ENCODE data around the gene ZDHHC19.

DNA sequence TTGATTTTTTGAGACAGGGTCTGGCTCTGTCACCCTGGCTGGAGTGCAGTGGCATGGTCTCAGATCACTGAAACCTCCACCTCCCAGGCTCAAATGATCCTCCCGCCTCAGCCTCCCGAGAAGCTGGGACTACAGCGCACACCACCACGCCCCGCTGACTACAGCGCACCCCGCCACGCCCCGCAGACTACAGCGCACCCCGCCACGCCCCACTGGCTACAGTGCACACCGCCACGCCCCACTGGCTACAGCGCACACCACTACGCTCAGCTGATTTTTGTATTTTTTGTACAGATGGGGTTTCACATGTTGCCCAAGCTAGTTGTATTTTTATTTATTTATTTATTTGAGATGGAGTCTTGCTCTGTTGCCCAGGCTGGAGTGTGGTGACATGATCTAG, 40.7 kb upstream of the ZDHHC19 start:
- TF ChIP-seq, protein P1, sequence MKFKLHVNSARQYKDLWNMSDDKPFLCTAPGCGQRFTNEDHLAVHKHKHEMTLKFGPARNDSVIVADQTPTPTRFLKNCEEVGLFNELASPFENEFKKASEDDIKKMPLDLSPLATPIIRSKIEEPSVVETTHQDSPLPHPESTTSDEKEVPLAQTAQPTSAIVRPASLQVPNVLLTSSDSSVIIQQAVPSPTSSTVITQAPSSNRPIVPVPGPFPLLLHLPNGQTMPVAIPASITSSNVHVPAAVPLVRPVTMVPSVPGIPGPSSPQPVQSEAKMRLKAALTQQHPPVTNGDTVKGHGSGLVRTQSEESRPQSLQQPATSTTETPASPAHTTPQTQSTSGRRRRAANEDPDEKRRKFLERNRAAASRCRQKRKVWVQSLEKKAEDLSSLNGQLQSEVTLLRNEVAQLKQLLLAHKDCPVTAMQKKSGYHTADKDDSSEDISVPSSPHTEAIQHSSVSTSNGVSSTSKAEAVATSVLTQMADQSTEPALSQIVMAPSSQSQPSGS (tag by site-specific recombination; IDR thresholded peaks at IDR 0.05; ENCODE audit: low read depth): no peak
- no peak for TF ChIP-seq CTCF (tag by site-specific recombination; IDR thresholded peaks at IDR 0.05)
- no peak for TF ChIP-seq ZNF121 (tag by site-specific recombination; IDR thresholded peaks at IDR 0.05)
- TF ChIP-seq MYNN (tag by site-specific recombination; IDR thresholded peaks at IDR 0.05; ENCODE audit: borderline replicate concordance): no peak
- TF ChIP-seq SP7 (tag by site-specific recombination; IDR thresholded peaks at IDR 0.05): no peak
- no peak for TF ChIP-seq ZNF133 (tag by site-specific recombination; IDR thresholded peaks at IDR 0.05)
- TF ChIP-seq, protein P2, sequence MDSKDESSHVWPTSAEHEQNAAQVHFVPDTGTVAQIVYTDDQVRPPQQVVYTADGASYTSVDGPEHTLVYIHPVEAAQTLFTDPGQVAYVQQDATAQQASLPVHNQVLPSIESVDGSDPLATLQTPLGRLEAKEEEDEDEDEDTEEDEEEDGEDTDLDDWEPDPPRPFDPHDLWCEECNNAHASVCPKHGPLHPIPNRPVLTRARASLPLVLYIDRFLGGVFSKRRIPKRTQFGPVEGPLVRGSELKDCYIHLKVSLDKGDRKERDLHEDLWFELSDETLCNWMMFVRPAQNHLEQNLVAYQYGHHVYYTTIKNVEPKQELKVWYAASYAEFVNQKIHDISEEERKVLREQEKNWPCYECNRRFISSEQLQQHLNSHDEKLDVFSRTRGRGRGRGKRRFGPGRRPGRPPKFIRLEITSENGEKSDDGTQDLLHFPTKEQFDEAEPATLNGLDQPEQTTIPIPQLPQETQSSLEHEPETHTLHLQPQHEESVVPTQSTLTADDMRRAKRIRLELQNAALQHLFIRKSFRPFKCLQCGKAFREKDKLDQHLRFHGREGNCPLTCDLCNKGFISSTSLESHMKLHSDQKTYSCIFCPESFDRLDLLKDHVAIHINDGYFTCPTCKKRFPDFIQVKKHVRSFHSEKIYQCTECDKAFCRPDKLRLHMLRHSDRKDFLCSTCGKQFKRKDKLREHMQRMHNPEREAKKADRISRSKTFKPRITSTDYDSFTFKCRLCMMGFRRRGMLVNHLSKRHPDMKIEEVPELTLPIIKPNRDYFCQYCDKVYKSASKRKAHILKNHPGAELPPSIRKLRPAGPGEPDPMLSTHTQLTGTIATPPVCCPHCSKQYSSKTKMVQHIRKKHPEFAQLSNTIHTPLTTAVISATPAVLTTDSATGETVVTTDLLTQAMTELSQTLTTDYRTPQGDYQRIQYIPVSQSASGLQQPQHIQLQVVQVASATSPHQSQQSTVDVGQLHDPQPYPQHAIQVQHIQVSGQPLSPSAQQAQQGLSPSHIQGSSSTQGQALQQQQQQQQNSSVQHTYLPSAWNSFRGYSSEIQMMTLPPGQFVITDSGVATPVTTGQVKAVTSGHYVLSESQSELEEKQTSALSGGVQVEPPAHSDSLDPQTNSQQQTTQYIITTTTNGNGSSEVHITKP (tag by site-specific recombination; IDR thresholded peaks at IDR 0.05): no peak
- TF ChIP-seq ZBTB7A (tag by site-specific recombination; IDR thresholded peaks at IDR 0.05; ENCODE audit: low read depth): no peak
- TF ChIP-seq ZNF660 (tag by site-specific recombination; IDR thresholded peaks at IDR 0.05): no peak
- TF ChIP-seq KLF1 (tag by site-specific recombination; IDR thresholded peaks at IDR 0.05): no peak
- TF ChIP-seq PRDM2 (tag by site-specific recombination; IDR thresholded peaks at IDR 0.05; ENCODE audit: borderline replicate concordance): no peak
- TF ChIP-seq ZNF677 (tag by site-specific recombination; IDR thresholded peaks at IDR 0.05): no peak
- no peak for TF ChIP-seq ZFP3 (tag by site-specific recombination; IDR thresholded peaks at IDR 0.05; ENCODE audit: low read depth)

All from HEK293 (cell line).